Neuronal stem cell (in vitro differentiated cells): ENCODE results near the gene SYT3.

ENCODE experiments used
- DNase-seq: peaks from one replicate; pipeline ENCODE4 v3.0.0-alpha.2; 2013; ENCODE audit warnings: low spot score
- H2AFZ ChIP-seq: one replicate; pipeline ENCODE4 v1.6.1; 2013; ENCODE audit warnings: mild to moderate bottlenecking, low read length, inconsistent platforms
- H2AK5ac ChIP-seq: 2 replicates; pipeline ENCODE4 v1.6.1; 2013; ENCODE audit warnings: low read depth, mild to moderate bottlenecking, inconsistent platforms, low read length, moderate library complexity, mixed read lengths
- H2BK120ac ChIP-seq: 2 replicates; pipeline ENCODE4 v1.6.1; 2013; ENCODE audit warnings: low read depth, mild to moderate bottlenecking, inconsistent platforms, low read length, moderate library complexity, mixed read lengths
- H2BK12ac ChIP-seq: one replicate; pipeline ENCODE4 v1.6.1; 2013; ENCODE audit warnings: low read length, inconsistent platforms
- H2BK15ac ChIP-seq: 2 replicates; pipeline ENCODE4 v1.6.1; 2013; ENCODE audit warnings: mild to moderate bottlenecking, low read length, inconsistent platforms, mixed read lengths
- H2BK5ac ChIP-seq: one replicate; pipeline ENCODE4 v1.6.1; 2013; ENCODE audit warnings: inconsistent platforms, mild to moderate bottlenecking, low read length, moderate library complexity
- H3K14ac ChIP-seq: one replicate; pipeline ENCODE4 v1.6.1; 2013; ENCODE audit warnings: low read length, inconsistent platforms
- H3K18ac ChIP-seq: 2 replicates; pipeline ENCODE4 v1.6.1; 2013; ENCODE audit warnings: low read length, inconsistent platforms
- H3K23ac ChIP-seq: 2 replicates; pipeline ENCODE4 v1.6.1; 2013; ENCODE audit warnings: low read depth, mild to moderate bottlenecking, mixed read lengths, low read length, inconsistent platforms; ENCODE audit not compliant: poor library complexity
- H3K27ac ChIP-seq: replicated peaks from 3 replicates; pipeline ENCODE4 v1.5.1; 2013; ENCODE audit warnings: low read length, inconsistent platforms
- H3K27me3 ChIP-seq, 3 experiments: 2 replicates each; pipeline ENCODE4 v1.6.1; 2013; ENCODE audit warnings: low read length in 3 of 3, mild to moderate bottlenecking in 2 of 3, inconsistent platforms in 1 of 3, low read depth in 1 of 3, mixed read lengths in 1 of 3, moderate library complexity in 1 of 3; ENCODE audit not compliant: control insufficient read depth in 3 of 3, insufficient read depth in 3 of 3
- H3K36me3 ChIP-seq, 2 donors: replicated peaks in 1 of 2; 2 replicates each; pipeline ENCODE4 v1.6.1; 2013; ENCODE audit warnings: low read length in 2 of 2; ENCODE audit not compliant: control insufficient read depth in 2 of 2, insufficient read depth in 2 of 2
- H3K4ac ChIP-seq: 2 replicates; pipeline ENCODE4 v1.6.1; 2013; ENCODE audit warnings: inconsistent platforms, mild to moderate bottlenecking, low read length, moderate library complexity
- H3K4me1 ChIP-seq, 2 donors: 1 replicate in 1 of 2; 2 replicates in 1 of 2; pipeline ENCODE4 v1.6.1; 2013; ENCODE audit warnings: low read length in 2 of 2, low read depth in 1 of 2; ENCODE audit not compliant: control insufficient read depth in 2 of 2, insufficient read depth in 1 of 2
- H3K4me2 ChIP-seq: one replicate; pipeline ENCODE4 v1.6.1; 2013; ENCODE audit warnings: mild to moderate bottlenecking, low read length, inconsistent platforms; ENCODE audit not compliant: insufficient read depth, poor library complexity, severe bottlenecking
- H3K4me3 ChIP-seq, 2 donors: 2 replicates each; pipeline ENCODE4 v1.5.1; 2013; ENCODE audit warnings: low read length in 2 of 2, mild to moderate bottlenecking in 2 of 2, inconsistent platforms in 1 of 2, moderate library complexity in 1 of 2
- H3K79me1 ChIP-seq: one replicate; pipeline ENCODE4 v1.6.1; 2013; ENCODE audit warnings: low read depth, mild to moderate bottlenecking, inconsistent platforms, low read length, moderate library complexity
- H3K9ac ChIP-seq: one replicate; pipeline ENCODE4 v1.6.1; 2013; ENCODE audit warnings: mild to moderate bottlenecking, low read depth, low read length, inconsistent platforms; ENCODE audit not compliant: poor library complexity
- H3K9me3 ChIP-seq, 2 donors: replicated peaks in 1 of 2; 2 replicates each; pipeline versions ENCODE3 to v1.6.1; 2013; ENCODE audit warnings: low read length in 2 of 2, mild to moderate bottlenecking in 2 of 2, inconsistent platforms in 1 of 2, low read depth in 1 of 2, mixed read lengths in 1 of 2, moderate library complexity in 1 of 2; ENCODE audit not compliant: control insufficient read depth in 2 of 2, insufficient read depth in 1 of 2
- H4K8ac ChIP-seq: one replicate; pipeline ENCODE4 v1.6.1; 2013; ENCODE audit warnings: low read depth, mild to moderate bottlenecking, inconsistent platforms, low read length, moderate library complexity
- H4K91ac ChIP-seq: one replicate; pipeline ENCODE4 v1.6.1; 2013; ENCODE audit warnings: low read length, low read depth, mild to moderate bottlenecking, inconsistent platforms; ENCODE audit not compliant: poor library complexity
- WGBS, 2 donors: extraction: QIAGEN DNeasy Blood & Tissue Kit; methylation state at CpG; one replicate each; pipeline ENCODE4 v1.1.7; 2013; ENCODE audit warnings: missing lambda C conversion rate in 2 of 2, mixed read lengths in 1 of 2; ENCODE audit not compliant: insufficient read length in 2 of 2, insufficient replicate concordance in 1 of 2; ENCODE audit errors: extremely low coverage in 2 of 2; 5-methylcytosine and 5-hydroxymethylcytosine counted together

The SYT3 gene

DNA sequence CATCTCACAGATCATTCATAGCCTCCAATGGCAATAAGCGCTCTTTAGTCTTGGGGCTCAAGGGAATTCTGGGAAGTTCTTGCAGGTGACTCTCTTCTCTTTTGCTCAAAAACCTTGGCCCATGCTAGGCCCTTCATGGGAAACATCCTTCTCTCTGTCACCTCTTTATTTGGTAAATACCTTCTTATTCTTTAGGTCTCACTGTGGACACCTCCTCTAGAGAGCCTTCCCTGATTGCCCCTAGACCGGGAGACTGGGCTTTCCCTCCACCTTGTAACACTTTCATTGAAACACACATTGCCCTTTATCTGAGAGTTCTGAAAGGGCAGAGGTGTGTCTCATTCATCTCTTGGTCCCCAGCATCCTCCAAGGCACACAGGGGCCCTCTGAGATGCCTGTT is 11.5 kb upstream of the SYT3 start:
- no peak overlapping the region for H3K4me3 ChIP-seq
- H2AK5ac ChIP-seq: no peak overlapping the region
- no peak overlapping the region for H3K4ac ChIP-seq
- H3K79me1 ChIP-seq: no peaks in the 10 kb centered on the region
- H3K9ac ChIP-seq: no peak overlapping the region
- no peak overlapping the region for H4K91ac ChIP-seq
- H4K8ac ChIP-seq: no peak overlapping the region
- no peak overlapping the region for H3K4me2 ChIP-seq
- H3K23ac ChIP-seq: no peak overlapping the region
- peaks cover 0 to 2% (median 0%) of the 10 kb centered on the region in 3 experiments for H3K27me3 ChIP-seq
- no peak overlapping the region for H2BK120ac ChIP-seq
- no peak for DNase-seq
- WGBS, 2 donors: no CpG with 5 or more reads among the region's 2 CpGs
- no peak overlapping the region for H3K27ac ChIP-seq
- no peak overlapping the region for H2BK15ac ChIP-seq
- peaks cover 0 to 2% of the 10 kb centered on the region in 2 donors for H3K9me3 ChIP-seq
- H3K18ac ChIP-seq: no peak overlapping the region
- no peak overlapping the region for H2BK5ac ChIP-seq
- no peak overlapping the region for H3K14ac ChIP-seq
- peaks cover 14% of the 10 kb centered on the region in 2 donors for H3K4me1 ChIP-seq
- no peak overlapping the region for H2BK12ac ChIP-seq
- H3K36me3 ChIP-seq: no peaks in the 10 kb centered on the region
- H2AFZ ChIP-seq: no peak overlapping the region

DNA sequence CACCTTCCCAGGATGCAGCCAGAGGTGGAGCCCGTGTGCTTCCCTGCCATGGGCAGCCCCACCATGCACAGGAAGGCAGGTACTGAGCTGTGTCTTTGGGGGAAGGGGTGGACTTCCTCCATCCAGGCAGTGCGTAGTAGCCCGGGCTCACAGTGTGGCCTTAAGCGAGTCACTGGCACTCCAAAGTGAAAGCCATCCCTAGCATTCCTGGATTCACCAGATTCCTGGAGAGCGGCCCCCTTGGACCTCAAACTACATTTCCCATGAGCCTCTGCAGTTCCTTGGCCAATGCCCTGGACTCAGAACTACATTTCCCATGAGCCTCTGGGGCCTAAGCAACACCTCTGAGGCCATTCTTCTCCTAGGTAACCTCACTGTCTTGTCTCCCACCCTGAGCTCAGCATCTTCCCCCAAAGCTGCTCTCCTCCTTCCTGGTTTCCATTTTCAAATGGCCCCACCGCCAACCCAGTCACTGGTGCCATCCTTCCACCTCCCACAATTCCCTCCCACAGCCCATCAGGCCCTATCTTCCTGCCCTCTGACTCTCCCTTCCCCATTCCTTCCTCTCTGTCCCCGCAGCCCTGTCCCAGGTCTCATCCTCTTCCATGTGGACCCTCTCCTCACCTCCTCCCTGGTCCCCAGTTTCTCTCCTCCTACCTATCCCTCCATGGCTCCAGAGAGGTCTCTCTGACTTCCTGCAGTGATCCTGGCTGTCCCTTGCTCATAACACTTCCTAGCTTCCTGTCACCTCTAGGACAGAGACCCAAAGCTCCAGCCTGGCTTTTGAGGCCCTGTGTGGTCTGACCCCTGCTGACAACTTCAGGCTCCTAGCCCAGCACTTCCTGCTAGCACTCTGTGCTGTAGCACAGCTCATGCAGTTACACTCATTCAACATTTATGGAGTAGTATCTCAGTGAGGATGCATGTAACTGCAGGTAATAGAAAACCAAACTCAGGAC is 10.0 kb upstream of the SYT3 start, which contains the start of gene C19orf81:
Gene C19orf81, plus strand, starts transcription at position 13 of the 959 bp plus-strand sequence. Its CDS starts 0 bp downstream, at position 13.
- Histone ChIP-seq H4K91ac (no peak within 1 kb of the TSS), H3K79me1 (no peaks in the 10 kb centered on the region), H3K18ac (peak within 1 kb of the TSS; percentile 84), H3K27ac (no peak within 1 kb of the TSS), H3K9ac (no peak within 1 kb of the TSS), H2BK12ac (peak within 1 kb of the TSS; percentile 88), H3K23ac (peak within 1 kb of the TSS; percentile 46), H3K36me3 (no peaks in the 10 kb centered on the region), H3K4me1 (peaks cover 14% of the 10 kb centered on the region in 2 donors), H3K4me3 (no peak within 1 kb of the TSS), H3K4me2 (no peak within 1 kb of the TSS), H2BK120ac (no peak within 1 kb of the TSS), H2AFZ (peak within 1 kb of the TSS; percentile 83), H3K4ac (no peak within 1 kb of the TSS), H3K9me3 (peaks cover 0 to 2% of the 10 kb centered on the region in 2 donors), H2AK5ac (peak within 1 kb of the TSS; percentile 60), H3K14ac (peak within 1 kb of the TSS; percentile 92), H3K27me3 (peaks cover 0 to 10% (median 3%) of the 10 kb centered on the region in 3 experiments), H4K8ac (peak within 1 kb of the TSS; percentile 4), H2BK5ac (no peak within 1 kb of the TSS), H2BK15ac (peak within 1 kb of the TSS; percentile 71)
- DNase-seq: peak; percentile 70
- WGBS, 2 donors: no CpG with 5 or more reads among the region's 7 CpGs

DNA sequence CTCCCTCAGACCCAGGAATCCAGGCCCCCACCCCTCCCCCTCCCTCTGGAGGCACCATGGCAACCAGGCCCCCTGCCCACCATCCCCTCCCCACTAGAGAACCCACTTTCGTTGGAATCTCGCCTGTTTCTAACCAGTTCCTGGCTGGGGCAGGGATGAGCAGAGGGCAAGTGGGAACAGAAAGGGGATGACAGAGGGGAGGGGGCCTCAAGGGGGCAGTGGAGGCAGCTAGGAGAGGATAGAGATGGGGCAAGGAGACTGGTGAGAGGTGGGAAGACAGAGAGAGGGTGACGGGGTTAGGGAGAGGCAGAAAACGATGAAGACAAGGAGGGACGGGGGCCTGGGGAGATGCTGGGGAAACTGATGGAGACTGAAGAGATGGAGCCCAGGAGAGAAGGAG is 9.0 kb upstream of the SYT3 start:
- Histone ChIP-seq H3K27ac (no peak overlapping the region), H3K4me3 (no peak overlapping the region), H4K91ac (no peak overlapping the region), H4K8ac (no peak overlapping the region), H3K23ac (no peak overlapping the region), H3K4ac (no peak overlapping the region), H3K79me1 (no peaks in the 10 kb centered on the region), H2BK15ac (peak overlapping the region; percentile 9), H3K27me3 (peaks cover 3 to 20% (median 3%) of the 10 kb centered on the region in 3 experiments), H3K9ac (no peak overlapping the region), H3K36me3 (no peaks in the 10 kb centered on the region), H3K4me1 (peaks cover 11 to 12% of the 10 kb centered on the region in 2 donors), H3K4me2 (no peak overlapping the region), H2BK12ac (peak overlapping the region; percentile 88), H2AK5ac (no peak overlapping the region), H3K14ac (peak overlapping the region; percentile 92), H2BK120ac (no peak overlapping the region), H2BK5ac (no peak overlapping the region), H3K9me3 (peaks cover 0 to 4% of the 10 kb centered on the region in 2 donors), H3K18ac (peak overlapping the region; percentile 45), H2AFZ (peak overlapping the region; percentile 83)
- no CpG with 5 or more reads among the region's 5 CpGs for WGBS, 2 donors
- no peak for DNase-seq
